ENCODE data around the gene ZNF76. TPM values are rescaled to one million over a fixed set of nuclear protein-coding genes. Genes with fewer than 3 reads are reported as not detected.

ZNF76 gene
- polyA plus RNA-seq, 1 of the 3 experiments (the other 2 are of a cell fraction) = 19.7 TPM

- TF ChIP-seq MXI1 (IDR thresholded peaks at IDR 0.05; ENCODE audit: low read depth, low read length) (no peak), TEAD4 (IDR thresholded peaks at IDR 0.05; ENCODE audit: borderline replicate concordance, insufficient read depth) (no peak), SMC3 (IDR thresholded peaks at IDR 0.05; ENCODE audit: low read depth, low read length) (no peak), USF1 (IDR thresholded peaks at IDR 0.05; ENCODE audit: borderline replicate concordance, low read depth) (no peak), TAF1 (IDR thresholded peaks at IDR 0.05; ENCODE audit: borderline replicate concordance, low read depth, low read length) (no peak), REST (IDR thresholded peaks at IDR 0.05; ENCODE audit: low read depth, low read length) (no peak), YY1 (IDR thresholded peaks at IDR 0.05; ENCODE audit: low read depth) (no peak), FOSL2 (IDR thresholded peaks at IDR 0.05; ENCODE audit: borderline replicate concordance, low read depth) (no peak), CHD2 (IDR thresholded peaks at IDR 0.05; ENCODE audit: low read length, partially characterized antibody) (no peak), RCOR1 (IDR thresholded peaks at IDR 0.05; ENCODE audit: low read length) (no peak), NFIC (IDR thresholded peaks at IDR 0.05; ENCODE audit: borderline replicate concordance) (no peak), ZBTB33 (IDR thresholded peaks at IDR 0.05; ENCODE audit: borderline replicate concordance, low read depth) (no peak), GABPA (IDR thresholded peaks at IDR 0.05; ENCODE audit: low read depth) (no peak), MEF2A (IDR thresholded peaks at IDR 0.05; ENCODE audit: borderline replicate concordance, low read depth) (no peak)
- Histone ChIP-seq H3K4me2 (no peak overlapping the region; the same call in 1 of the 2 replicates), H3K4me1 (ENCODE audit: control insufficient read depth in 1 of 2, insufficient read depth in 2 of 2, low read depth in 1 of 2, low read length in 1 of 2) (peaks cover 0 to 4% of the 10 kb centered on the region in 2 experiments; a peak in 1 of 4 replicates), H3K9me3 (no peaks in the 10 kb centered on the region), H3K36me3 (replicated peaks in 1 of 2; ENCODE audit: control insufficient read depth in 1 of 2, insufficient read depth in 2 of 2, low read length in 1 of 2) (no peaks in the 10 kb centered on the region), H3K27ac (ENCODE audit: low read depth in 2 of 2, low read length in 1 of 2) (no peak overlapping the region), H4K20me1 (ENCODE audit: insufficient read depth) (no peaks in the 10 kb centered on the region), H3K9ac (no peak overlapping the region), H3K79me2 (ENCODE audit: insufficient read depth) (peaks cover 9% of the 10 kb centered on the region; the same call in 1 of the 2 replicates), H3K9me2 (no peaks in the 10 kb centered on the region), H3K4me3 (ENCODE audit: low read depth in 2 of 2, low read length in 1 of 2) (peak overlapping the region in 1 of 2 experiments; percentile 11; a peak in 1 of 4 replicates), H3K27me3 (ENCODE audit: insufficient read depth) (no peaks in the 10 kb centered on the region), H3F3A (replicated peaks; ENCODE audit: insufficient read depth) (no peaks in the 10 kb centered on the region), H2AFZ (ENCODE audit: low read depth) (no peak overlapping the region)
- POLR2A ChIA-PET = no interaction called here
- no peak for DNase-seq
- WGBS (ENCODE audit: low lambda C conversion rate) = 75% methylated on average over 1 of the region's 1 CpG
- CTCF ChIA-PET = interaction anchor here (1.2 to 4.3 kb wide), 5 partner anchors 12 to 230 kb away, joined by 4 to 29 read pairs (median 6); no protein-coding TSS in a partner anchor
Measured at GRCh38 chr6:35216412-35216732, 43.2 kb upstream of the ZNF76 start.

Measured in SK-N-SH (cell line).